NCI-H2029 treated with DMSO at 0.1 percent for 48 hours (cell line): ENCODE results near the gene OR4D2.

Experiments used
- DNase-seq: peaks from one replicate; lab custom pipeline; 2025; lab: John Stamatoyannopoulos, UW

The OR4D2 gene

GRCh38 chr17:58210922-58211321 lies 44.1 kb downstream of the OR4D2 start:
- no peak for DNase-seq

- no peak for DNase-seq
Measured at GRCh38 chr17:58215685-58216084, 48.9 kb downstream of the OR4D2 start.

- no peak for DNase-seq
Measured at GRCh38 chr17:58217766-58218165, 51.0 kb downstream of the OR4D2 start.

- peak; percentile 52 for DNase-seq
Measured at GRCh38 chr17:58219007-58219788, 52.4 kb downstream of the OR4D2 start, which contains the start of gene MKS1. Gene MKS1, minus strand, starts transcription at chr17:58219255. Its CDS starts 25 bp downstream, at chr17:58219230.

GRCh38 chr17:58219789-58220183 lies 53.0 kb downstream of the OR4D2 start:
- DNase-seq: no peak
